ENCODE measurements around the gene COL1A2.
A peak's percentile ranks its signal among the peaks of the same experiment; 100 is the strongest.

- no peak for TF ChIP-seq EZH2 (IDR thresholded peaks at IDR 0.05)
- peak; percentile 64 for TF ChIP-seq CTCF (IDR thresholded peaks at IDR 0.05)
- no peak for TF ChIP-seq EZH2phosphoT487 (IDR thresholded peaks at IDR 0.05)
Observed at GRCh38 chr7:94449151-94449725, 54.5 kb downstream of the COL1A2 start.
